ENCODE results near the gene NDST3. TPM values are rescaled to one million over a fixed set of nuclear protein-coding genes. Genes with fewer than 3 reads are reported as not detected.

The NDST3 gene
- total RNA-seq, 2 experiments from 2014 or later = not detected

DNA sequence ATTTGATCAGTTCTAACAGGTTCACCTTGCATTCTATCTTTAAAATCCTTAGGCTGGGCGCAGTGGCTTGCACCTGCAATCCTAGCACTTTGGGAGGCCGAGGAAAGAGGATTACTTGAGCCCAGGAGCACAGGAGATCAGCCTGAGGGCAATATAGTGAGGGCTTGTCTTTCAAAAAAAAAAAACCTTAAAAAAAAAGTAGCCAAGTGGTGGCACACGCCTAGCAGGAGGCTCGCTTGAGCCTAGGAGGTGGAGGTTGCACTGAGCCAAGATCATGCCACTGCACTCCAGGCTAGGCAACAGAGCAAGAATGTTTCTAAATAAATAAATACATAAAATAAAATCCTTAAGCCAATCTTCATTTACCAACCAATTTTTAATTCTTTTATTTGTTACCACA, 243.0 kb downstream of the NDST3 start:
- POLR2A ChIA-PET = no interaction called here
- peaks cover 29% of the 10 kb centered on the region for H3K4me1 Mint-ChIP-seq
- H3K9me3 Mint-ChIP-seq (ENCODE audit: low read depth) = no peaks in the 10 kb centered on the region
- H3K36me3 Mint-ChIP-seq (ENCODE audit: low read depth) = peaks cover 37% of the 10 kb centered on the region
- H3K27ac Mint-ChIP-seq = peak overlapping the region; percentile 99
- DNase-seq = peak; percentile 12
- intact Hi-C loops (cut with DNase I, micrococcal nuclease) = loop anchor here in 1 of 2 experiments (1.0 to 5.0 kb wide), 2 partner anchors 12 to 1175 kb away; no protein-coding TSS in a partner anchor
- no peak for ATAC-seq
- CTCF ChIA-PET = interaction anchor here (0.8 kb wide), 1 partner anchor 76 kb away, joined by 3 read pairs; the partner anchor contains the start of gene PRSS12
- H3K4me3 Mint-ChIP-seq = peak overlapping the region; percentile 96
- H3K27me3 Mint-ChIP-seq = no peaks in the 10 kb centered on the region

DNA sequence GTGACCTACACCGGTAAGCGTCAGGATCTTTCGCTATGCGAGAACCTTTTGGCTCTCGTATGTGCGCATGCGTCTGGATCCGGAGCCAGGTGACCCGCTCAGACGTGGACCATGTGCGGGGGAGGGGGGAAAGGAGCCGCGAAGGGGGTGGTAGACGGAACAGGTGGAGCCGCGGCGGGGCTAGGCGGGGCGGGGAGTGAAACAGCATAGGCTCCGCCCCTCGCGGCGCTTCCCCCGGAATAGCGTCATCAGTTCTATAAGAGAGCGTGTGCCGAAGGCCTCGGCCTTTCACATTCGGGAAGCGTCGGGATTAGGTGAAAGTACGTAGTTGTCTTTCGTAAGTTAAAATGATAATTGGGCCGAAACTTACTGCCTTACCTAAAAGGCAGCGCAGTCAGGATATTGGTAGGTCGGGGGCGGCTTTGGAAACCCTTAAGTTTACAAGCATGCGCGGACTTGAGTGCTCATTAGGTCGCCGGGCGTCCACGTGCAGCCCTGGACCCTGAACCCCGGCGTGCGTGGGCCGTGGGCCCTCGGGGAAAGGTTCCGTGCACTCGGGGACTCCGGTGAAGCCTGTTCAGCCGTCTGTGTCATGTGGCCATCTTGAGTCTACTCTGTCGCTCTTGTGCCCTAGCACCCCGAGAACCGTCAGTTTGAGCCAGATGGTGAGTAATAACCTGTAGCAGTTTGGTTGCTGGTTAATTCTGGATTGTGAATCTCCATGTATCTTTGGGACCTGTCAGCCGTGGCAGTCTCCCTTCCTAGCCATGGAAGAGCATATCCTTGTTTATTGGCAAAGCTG, 244.4 kb downstream of the NDST3 start:
- ATAC-seq = peak; percentile 96
- ChIA-PET POLR2A (no interaction called here), CTCF (interaction anchor here (0.7 to 0.9 kb wide), 2 partner anchors 8 to 13 kb away, joined by 4 read pairs; no protein-coding TSS in a partner anchor)
- peak; percentile 99 for DNase-seq
- intact Hi-C loops (cut with DNase I, micrococcal nuclease) = loop anchor here (1.0 to 5.0 kb wide), 7 partner anchors 74 to 1174 kb away; partner anchors contain the start of genes PRSS12 (in 2 of the 2), METTL14 (in 1 of the 2), SEC24D (in 1 of the 2) and USP53 (in 1 of the 2)
- peak overlapping the region; percentile 96 for H3K4me3 Mint-ChIP-seq
- peaks cover 37% of the 10 kb centered on the region for H3K4me1 Mint-ChIP-seq
- H3K27ac Mint-ChIP-seq = peak overlapping the region; percentile 99
- H3K9me3 Mint-ChIP-seq (ENCODE audit: low read depth) = no peaks in the 10 kb centered on the region
- H3K27me3 Mint-ChIP-seq = no peaks in the 10 kb centered on the region
- H3K36me3 Mint-ChIP-seq (ENCODE audit: low read depth) = peaks cover 46% of the 10 kb centered on the region

- no peak for ATAC-seq
- H3K4me3 Mint-ChIP-seq = peak overlapping the region; percentile 96
- peaks cover 46% of the 10 kb centered on the region for H3K36me3 Mint-ChIP-seq (ENCODE audit: low read depth)
- no peak for DNase-seq
- POLR2A ChIA-PET = no interaction called here
- no peaks in the 10 kb centered on the region for H3K27me3 Mint-ChIP-seq
- intact Hi-C loops (cut with DNase I, micrococcal nuclease) = loop anchor here (1.0 to 5.0 kb wide), 6 partner anchors 73 to 1173 kb away; partner anchors contain the start of genes PRSS12 (in 2 of the 2), METTL14 (in 1 of the 2), SEC24D (in 1 of the 2) and USP53 (in 1 of the 2)
- peaks cover 37% of the 10 kb centered on the region for H3K4me1 Mint-ChIP-seq
- peak overlapping the region; percentile 99 for H3K27ac Mint-ChIP-seq
- CTCF ChIA-PET = interaction anchor here (0.7 to 0.9 kb wide), 2 partner anchors 9 to 14 kb away, joined by 4 read pairs; no protein-coding TSS in a partner anchor
- no peaks in the 10 kb centered on the region for H3K9me3 Mint-ChIP-seq (ENCODE audit: low read depth)
Measured at GRCh38 chr4:118279328-118279727, 245.0 kb downstream of the NDST3 start.

DNA sequence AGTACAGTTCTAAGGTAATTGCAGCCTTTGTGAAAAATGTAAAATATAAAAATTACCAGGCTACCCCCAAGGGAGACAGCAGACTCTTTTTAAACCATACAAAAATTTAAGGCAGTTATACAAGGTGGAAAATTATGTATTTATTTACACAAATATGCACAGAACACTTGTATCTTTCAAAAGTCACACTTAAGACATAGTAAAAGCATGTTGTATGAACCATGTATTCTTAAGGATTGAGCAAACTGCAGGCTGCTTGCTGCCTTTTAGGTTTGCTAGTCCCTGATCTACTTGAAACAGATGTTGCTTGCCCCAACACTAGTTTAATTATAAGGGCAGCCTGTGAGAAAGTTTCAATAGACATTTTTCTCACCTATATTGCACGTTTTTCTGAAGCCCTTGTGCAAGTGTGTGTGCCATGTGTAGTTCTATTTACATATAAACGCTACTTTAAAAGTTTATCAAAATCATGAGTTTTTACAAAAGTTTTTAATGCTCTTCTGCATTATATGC, 245.7 kb downstream of the NDST3 start:
- peaks cover 37% of the 10 kb centered on the region for H3K4me1 Mint-ChIP-seq
- intact Hi-C loops (cut with DNase I, micrococcal nuclease) = loop anchor here (1.0 to 5.0 kb wide), 7 partner anchors 73 to 1172 kb away; partner anchors contain the start of genes PRSS12 (in 2 of the 2), SEC24D (in 2 of the 2), METTL14 (in 1 of the 2) and USP53 (in 1 of the 2)
- POLR2A ChIA-PET = no interaction called here
- peak overlapping the region; percentile 96 for H3K4me3 Mint-ChIP-seq
- peak overlapping the region; percentile 99 for H3K27ac Mint-ChIP-seq
- H3K9me3 Mint-ChIP-seq (ENCODE audit: low read depth) = no peaks in the 10 kb centered on the region
- CTCF ChIA-PET = interaction anchor here (0.9 to 2.7 kb wide), 2 partner anchors 9 to 74 kb away, joined by 4 to 8 read pairs; partner anchors contain the start of gene PRSS12
- no peak for DNase-seq
- no peaks in the 10 kb centered on the region for H3K27me3 Mint-ChIP-seq
- ATAC-seq = no peak
- peaks cover 46% of the 10 kb centered on the region for H3K36me3 Mint-ChIP-seq (ENCODE audit: low read depth)

GRCh38 chr4:118280501-118281218, 246.4 kb downstream of the NDST3 start:
- ChIA-PET CTCF (interaction anchor here (2.7 kb wide), 1 partner anchor 73 kb away, joined by 8 read pairs; the partner anchor contains the start of gene PRSS12), POLR2A (no interaction called here)
- ATAC-seq (no peak), DNase-seq (peak; percentile 61)
- H3K27me3 Mint-ChIP-seq = no peaks in the 10 kb centered on the region
- H3K4me3 Mint-ChIP-seq = peak overlapping the region; percentile 96
- intact Hi-C loops (cut with DNase I, micrococcal nuclease) = loop anchor here in 1 of 2 experiments (5.0 kb wide), 1 partner anchor 557 kb away; the partner anchor contains the start of gene SEC24D
- H3K36me3 Mint-ChIP-seq (ENCODE audit: low read depth) = peaks cover 46% of the 10 kb centered on the region
- no peaks in the 10 kb centered on the region for H3K9me3 Mint-ChIP-seq (ENCODE audit: low read depth)
- peak overlapping the region; percentile 99 for H3K27ac Mint-ChIP-seq
- peaks cover 37% of the 10 kb centered on the region for H3K4me1 Mint-ChIP-seq

DNA sequence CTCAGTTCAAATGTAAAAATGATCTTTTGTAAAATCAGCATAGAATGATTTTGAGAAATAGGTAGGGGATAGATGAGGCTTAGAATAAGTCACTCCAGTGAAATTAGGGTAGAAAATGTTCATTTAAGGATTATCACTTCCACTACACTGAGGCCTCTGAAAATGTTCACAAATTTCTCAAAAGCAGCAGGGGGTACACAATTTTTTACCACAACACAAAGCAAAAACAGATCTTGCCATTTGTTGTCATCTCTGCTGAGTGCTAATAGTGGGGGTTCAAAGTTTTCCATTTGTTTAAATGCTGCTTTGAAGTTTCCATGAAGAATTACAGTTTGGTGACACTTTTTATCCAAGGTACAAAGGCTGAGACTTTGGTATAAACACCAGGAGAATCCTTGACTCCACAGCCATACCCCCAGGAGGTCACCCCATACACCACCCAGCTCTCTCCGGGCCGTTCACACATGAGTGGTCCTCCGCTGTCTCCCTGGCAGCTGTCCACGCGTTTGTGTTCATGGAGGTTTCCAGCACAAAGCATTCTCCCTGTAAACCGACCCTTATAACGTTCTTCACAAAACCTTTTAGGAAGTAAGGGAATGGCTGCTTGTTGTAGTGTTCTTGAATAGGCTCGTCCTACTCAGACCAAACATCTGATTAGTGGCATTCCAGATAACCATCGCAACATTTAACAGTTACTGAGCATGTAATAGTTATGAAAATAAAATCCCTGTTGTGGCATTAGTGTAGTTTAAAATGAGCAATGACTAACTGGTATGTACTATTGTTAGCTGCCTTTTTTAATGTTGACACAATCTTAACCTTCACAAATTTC, 247.5 kb downstream of the NDST3 start:
- ATAC-seq (no peak), DNase-seq (no peak)
- ChIA-PET CTCF (interaction anchor here (2.7 kb wide), 1 partner anchor 72 kb away, joined by 8 read pairs; the partner anchor contains the start of gene PRSS12), POLR2A (no interaction called here)
- intact Hi-C loops (cut with DNase I, micrococcal nuclease) = loop anchor here in 1 of 2 experiments (5.0 kb wide), 1 partner anchor 555 kb away; the partner anchor contains the start of gene SEC24D
- Mint-ChIP-seq H3K4me1 (peaks cover 35% of the 10 kb centered on the region), H3K4me3 (peak overlapping the region; percentile 96), H3K27me3 (no peaks in the 10 kb centered on the region), H3K36me3 (ENCODE audit: low read depth) (peaks cover 46% of the 10 kb centered on the region), H3K9me3 (ENCODE audit: low read depth) (no peaks in the 10 kb centered on the region), H3K27ac (peak overlapping the region; percentile 99)

DNA sequence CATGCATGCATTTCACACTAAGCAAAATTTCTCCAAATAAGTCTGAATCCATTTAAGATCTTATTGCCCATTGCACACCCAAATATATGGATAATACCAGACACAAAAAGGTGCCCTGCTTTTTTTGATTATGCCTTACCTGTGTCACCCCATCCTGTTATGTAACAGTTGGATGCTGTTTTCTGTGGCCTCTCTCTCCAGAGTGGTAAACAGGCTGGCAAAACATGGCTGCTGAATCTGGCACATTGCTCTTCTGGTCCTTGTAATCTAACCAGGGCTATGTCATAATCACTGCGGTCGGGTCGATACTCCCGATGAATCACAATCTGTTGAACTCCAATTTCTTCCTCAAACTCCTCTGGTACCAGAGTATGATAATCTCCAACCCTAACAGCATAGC, 248.4 kb downstream of the NDST3 start:
- H3K27ac Mint-ChIP-seq = peak overlapping the region; percentile 45
- ChIA-PET CTCF (interaction anchor here (1.3 to 2.7 kb wide), 2 partner anchors 69 to 71 kb away, joined by 3 to 8 read pairs; partner anchors contain the start of gene PRSS12), POLR2A (no interaction called here)
- intact Hi-C loops (cut with DNase I, micrococcal nuclease) = loop anchor here in 1 of 2 experiments (5.0 kb wide), 1 partner anchor 555 kb away; the partner anchor contains the start of gene SEC24D
- DNase-seq (peak; percentile 27), ATAC-seq (no peak)
- H3K4me3 Mint-ChIP-seq = no peak overlapping the region
- peaks cover 46% of the 10 kb centered on the region for H3K36me3 Mint-ChIP-seq (ENCODE audit: low read depth)
- H3K27me3 Mint-ChIP-seq = no peaks in the 10 kb centered on the region
- H3K9me3 Mint-ChIP-seq (ENCODE audit: low read depth) = no peaks in the 10 kb centered on the region
- H3K4me1 Mint-ChIP-seq = peaks cover 26% of the 10 kb centered on the region

GRCh38 chr4:118284169-118284568, 249.9 kb downstream of the NDST3 start:
- H3K27me3 Mint-ChIP-seq = no peaks in the 10 kb centered on the region
- peaks cover 40% of the 10 kb centered on the region for H3K36me3 Mint-ChIP-seq (ENCODE audit: low read depth)
- ChIA-PET POLR2A (no interaction called here), CTCF (interaction anchor here (0.6 to 1.3 kb wide), 3 partner anchors 13 to 67 kb away, joined by 3 read pairs; no protein-coding TSS in a partner anchor)
- ATAC-seq (peak; percentile 23), DNase-seq (no peak)
- H3K4me3 Mint-ChIP-seq = no peak overlapping the region
- intact Hi-C loops (cut with DNase I, micrococcal nuclease) = loop anchor here in 1 of 2 experiments (5.0 kb wide), 1 partner anchor 553 kb away; the partner anchor contains the start of gene SEC24D
- H3K9me3 Mint-ChIP-seq (ENCODE audit: low read depth) = no peaks in the 10 kb centered on the region
- peaks cover 20% of the 10 kb centered on the region for H3K4me1 Mint-ChIP-seq
- no peak overlapping the region for H3K27ac Mint-ChIP-seq

DNA sequence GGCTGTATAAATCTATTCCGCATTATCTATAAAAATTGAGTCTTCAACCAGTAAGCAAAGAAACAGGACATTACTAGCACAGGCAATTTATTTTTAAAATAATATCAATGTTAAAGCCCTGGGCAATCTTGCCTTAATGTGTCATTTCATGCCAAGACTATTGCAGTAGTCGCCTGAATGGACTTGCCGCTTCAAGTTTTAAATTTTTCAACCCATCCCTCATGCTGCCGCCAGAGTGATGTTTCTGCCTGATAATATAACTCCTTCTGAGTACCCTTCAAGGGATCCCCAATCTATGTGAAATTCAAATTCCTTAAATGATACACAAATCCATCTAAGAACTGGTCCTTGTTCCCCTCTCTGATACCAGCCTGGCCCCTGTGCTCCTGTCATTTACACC, 251.6 kb downstream of the NDST3 start:
- DNase-seq = no peak
- Mint-ChIP-seq H3K4me3 (no peak overlapping the region), H3K27ac (no peak overlapping the region), H3K27me3 (no peaks in the 10 kb centered on the region), H3K4me1 (peaks cover 18% of the 10 kb centered on the region), H3K9me3 (ENCODE audit: low read depth) (no peaks in the 10 kb centered on the region), H3K36me3 (ENCODE audit: low read depth) (peaks cover 23% of the 10 kb centered on the region)
- ChIA-PET CTCF (no interaction called here), POLR2A (no interaction called here)
- no peak for ATAC-seq
- intact Hi-C loops (cut with DNase I, micrococcal nuclease) = no loop called here

GRCh38 chr4:118286685-118287084, 252.4 kb downstream of the NDST3 start:
- intact Hi-C loops (cut with DNase I, micrococcal nuclease) = no loop called here
- no peak for ATAC-seq

More at GRCh38 chr4:118286685-118287084, 252.4 kb downstream of the NDST3 start:
- Mint-ChIP-seq H3K4me3 (no peak overlapping the region), H3K9me3 (ENCODE audit: low read depth) (no peaks in the 10 kb centered on the region), H3K4me1 (peaks cover 15% of the 10 kb centered on the region), H3K27ac (no peak overlapping the region), H3K27me3 (no peaks in the 10 kb centered on the region), H3K36me3 (ENCODE audit: low read depth) (peaks cover 15% of the 10 kb centered on the region)
- ChIA-PET POLR2A (no interaction called here), CTCF (no interaction called here)
- no peak for DNase-seq
